Hepatocyte (in vitro differentiated cells): ENCODE results near the gene TACC2. TPM values are rescaled to one million over a fixed set of nuclear protein-coding genes. Genes with fewer than 3 reads are reported as not detected.
"Not testable (repeated sequence)": the region's sequence is repeated elsewhere in the genome, so short reads cannot be mapped to it uniquely, and the experiment has no call there.

Experiments used
- DNase-seq: peaks from one replicate; pipeline ENCODE4 v3.0.0-alpha.2; 2016; ENCODE audit warnings: low spot score
- H2AFZ ChIP-seq: fragments of 200-600 bp; sonication (generic); 2 replicates; pipeline ENCODE4 v1.6.0; 2016; ENCODE audit warnings: antibody characterized with exemption, mild to moderate bottlenecking
- H3K27ac ChIP-seq: fragments of 200-600 bp; sonication (generic); 2 replicates; pipeline ENCODE4 v1.5.1; 2016; ENCODE audit warnings: mild to moderate bottlenecking
- H3K27me3 ChIP-seq: fragments of 200-600 bp; sonication (generic); 2 replicates; pipeline ENCODE4 v1.6.1; 2016
- H3K36me3 ChIP-seq: fragments of 200-600 bp; sonication (generic); replicated peaks from 2 replicates; pipeline ENCODE4 v1.5.1; 2016; ENCODE audit warnings: low read depth; ENCODE audit not compliant: insufficient read depth
- H3K4me1 ChIP-seq: fragments of 200-600 bp; sonication (generic); 2 replicates; pipeline ENCODE4 v1.5.1; 2016; ENCODE audit warnings: mild to moderate bottlenecking, moderate library complexity; ENCODE audit not compliant: insufficient read depth
- H3K4me2 ChIP-seq: fragments of 200-600 bp; sonication (generic); 2 replicates; pipeline ENCODE4 v1.6.0; 2016
- H3K4me3 ChIP-seq: fragments of 200-600 bp; sonication (generic); 2 replicates; pipeline ENCODE4 v1.5.1; 2016; ENCODE audit warnings: mild to moderate bottlenecking
- H3K79me2 ChIP-seq: fragments of 200-600 bp; sonication (generic); 2 replicates; pipeline ENCODE4 v1.6.0; 2017; ENCODE audit warnings: mild to moderate bottlenecking
- H3K9me2 ChIP-seq: fragments of 200-600 bp; sonication (generic); replicated peaks from 2 replicates; pipeline ENCODE4 v1.6.0; 2017; ENCODE audit warnings: mild to moderate bottlenecking; ENCODE audit not compliant: insufficient read depth
- H3K9me3 ChIP-seq: fragments of 200-600 bp; sonication (generic); 2 replicates; pipeline ENCODE4 v1.5.1; 2016; ENCODE audit warnings: low read depth, mild to moderate bottlenecking
- H4K20me1 ChIP-seq: fragments of 200-600 bp; sonication (generic); 2 replicates; pipeline ENCODE4 v1.6.0; 2016; ENCODE audit warnings: mild to moderate bottlenecking; ENCODE audit not compliant: insufficient read depth, poor library complexity, severe bottlenecking
- CTCF ChIP-seq: fragments of 200-600 bp; sonication (generic); IDR thresholded peaks from 2 replicates; pipeline ENCODE4 v1.5.1; 2016; ENCODE audit warnings: antibody characterized with exemption, mild to moderate bottlenecking; ENCODE audit not compliant: poor library complexity
- EZH2 ChIP-seq: fragments of 200-600 bp; sonication (generic); IDR thresholded peaks from 2 replicates; pipeline ENCODE4 v1.6.1; 2016; ENCODE audit warnings: antibody characterized with exemption, mild to moderate bottlenecking, borderline replicate concordance
- EZH2phosphoT487 ChIP-seq: fragments of 200-600 bp; sonication (generic); IDR thresholded peaks from one replicate; pipeline ENCODE4 v1.6.1; 2018; ENCODE audit warnings: antibody characterized with exemption, mild to moderate bottlenecking, low read depth, moderate library complexity; ENCODE audit not compliant: unreplicated experiment, severe bottlenecking
- WGBS: methylation state at CpG from one replicate; pipeline ENCODE4 v1.1.6; 2016; ENCODE audit warnings: low lambda C conversion rate; ENCODE audit errors: missing lambda C conversion rate; 5-methylcytosine and 5-hydroxymethylcytosine counted together
- polyA plus RNA-seq: library from polyadenylated mRNA; unstranded; fragments of >200 nt; fragmentation: Nextera tagmentation; extraction: Ambion mirVana; gene quantifications from 2 replicates; pipeline ENCODE4 v1.2.1, GENCODE V29; 2016
- total RNA-seq: library from RNA; depleted of rRNA; stranded (reverse); fragments of >200 nt; gene quantifications from 2 replicates; pipeline ENCODE4 v1.2.3, GENCODE V29; 2014

The TACC2 gene
- total and polyA plus RNA-seq, 2 experiments from 2014 or later = 20.0 to 34.6 TPM

- no peaks in the 10 kb centered on the region for H3K79me2 ChIP-seq
- no peaks in the 10 kb centered on the region for H3K9me3 ChIP-seq
- H4K20me1 ChIP-seq = no peaks in the 10 kb centered on the region
- H3K27ac ChIP-seq = no peak overlapping the region
- WGBS = 90% methylated on average over 2 of the region's 2 CpGs
- H3K27me3 ChIP-seq = no peaks in the 10 kb centered on the region
- no peaks in the 10 kb centered on the region for H3K36me3 ChIP-seq
- no peak overlapping the region for H3K4me3 ChIP-seq
- no peak overlapping the region for H3K4me2 ChIP-seq
- DNase-seq = no peak
- TF ChIP-seq EZH2phosphoT487 (no peak), CTCF (no peak), EZH2 (no peak)
- H3K9me2 ChIP-seq = no peaks in the 10 kb centered on the region
- no peaks in the 10 kb centered on the region for H3K4me1 ChIP-seq
- H2AFZ ChIP-seq = no peak overlapping the region
These were observed 27.5 kb upstream of the TACC2 start for GRCh38 chr10:121961456-121961855.

GRCh38 chr10:121965996-121966395 lies 23.0 kb upstream of the TACC2 start:
- H3K9me2 ChIP-seq = no peaks in the 10 kb centered on the region
- H3K27me3 ChIP-seq = no peaks in the 10 kb centered on the region
- no peaks in the 10 kb centered on the region for H3K36me3 ChIP-seq
- no peaks in the 10 kb centered on the region for H4K20me1 ChIP-seq
- 71% methylated on average over 3 of the region's 3 CpGs for WGBS
- DNase-seq = no peak
- no peak overlapping the region for H2AFZ ChIP-seq
- no peaks in the 10 kb centered on the region for H3K79me2 ChIP-seq
- TF ChIP-seq CTCF = no peak
- no peak for TF ChIP-seq EZH2
- TF ChIP-seq EZH2phosphoT487 = no peak
- no peaks in the 10 kb centered on the region for H3K4me1 ChIP-seq
- H3K4me3 ChIP-seq = no peak overlapping the region
- no peaks in the 10 kb centered on the region for H3K9me3 ChIP-seq
- no peak overlapping the region for H3K4me2 ChIP-seq
- H3K27ac ChIP-seq = no peak overlapping the region

- H3K4me2 ChIP-seq, H3K4me1 ChIP-seq, H4K20me1 ChIP-seq, H2AFZ ChIP-seq, H3K36me3 ChIP-seq, H3K27ac ChIP-seq, H3K27me3 ChIP-seq, H3K4me3 ChIP-seq, H3K9me3 ChIP-seq, DNase-seq, H3K9me2 ChIP-seq: not testable (repeated sequence)
- 99% methylated on average over 8 of the region's 8 CpGs for WGBS
- peaks cover 27% of the 10 kb centered on the region for H3K79me2 ChIP-seq
These were observed 19.9 kb upstream of the TACC2 start for GRCh38 chr10:121969086-121969485.

- DNase-seq = no peak
- 11% methylated on average over 21 of the region's 21 CpGs for WGBS
These were observed 14.9 kb upstream of the TACC2 start for GRCh38 chr10:121974019-121974534.

More at GRCh38 chr10:121974019-121974534, 14.9 kb upstream of the TACC2 start:
- H2AFZ ChIP-seq = peak overlapping the region; percentile 99
- no peaks in the 10 kb centered on the region for H3K36me3 ChIP-seq
- no peaks in the 10 kb centered on the region for H3K9me2 ChIP-seq
- H3K79me2 ChIP-seq = peaks cover 29% of the 10 kb centered on the region
- H3K4me3 ChIP-seq = peak overlapping the region; percentile 100
- no peaks in the 10 kb centered on the region for H3K27me3 ChIP-seq
- H3K4me2 ChIP-seq = peak overlapping the region; percentile 97
- no peak for TF ChIP-seq EZH2
- no peak for TF ChIP-seq EZH2phosphoT487
- no peak for TF ChIP-seq CTCF
- H3K4me1 ChIP-seq = peaks cover 14% of the 10 kb centered on the region
- H3K27ac ChIP-seq = peak overlapping the region; percentile 100
- H3K9me3 ChIP-seq = no peaks in the 10 kb centered on the region
- H4K20me1 ChIP-seq = peaks cover 2% of the 10 kb centered on the region
